Muscle of leg (tissue), 11 donors: ENCODE measurements around the gene GCSAM. TPM values are rescaled to one million over a fixed set of nuclear protein-coding genes. Genes with fewer than 3 reads are reported as not detected.
"Not testable (repeated sequence)": the region's sequence is repeated elsewhere in the genome, so short reads cannot be mapped to it uniquely, and the experiment has no call there.

Experiments
- DNase-seq: peaks from one replicate; pipeline ENCODE4 v3.0.0; 2013
- H3K27ac ChIP-seq: one replicate; pipeline ENCODE4 v1.5.1; 2013; ENCODE audit warnings: mild to moderate bottlenecking, low read length, control low read depth
- H3K27me3 ChIP-seq: one replicate; pipeline ENCODE4 v1.6.1; 2013; ENCODE audit warnings: low read length; ENCODE audit not compliant: control insufficient read depth, insufficient read depth
- H3K36me3 ChIP-seq: one replicate; pipeline ENCODE4 v1.6.1; 2013; ENCODE audit warnings: low read length; ENCODE audit not compliant: control insufficient read depth, insufficient read depth
- H3K4me1 ChIP-seq: one replicate; pipeline ENCODE4 v1.6.1; 2013; ENCODE audit warnings: low read length; ENCODE audit not compliant: control insufficient read depth, insufficient read depth
- H3K4me3 ChIP-seq: one replicate; pipeline ENCODE4 v1.5.1; 2013; ENCODE audit warnings: low read length, control low read depth
- H3K9me3 ChIP-seq: replicated peaks from 2 replicates; pipeline ENCODE4 v1.6.1; 2013; ENCODE audit warnings: low read depth, low read length; ENCODE audit not compliant: control insufficient read depth
- WGBS: methylation state at CpG from one replicate; pipeline ENCODE4 v1.1.5; 2013; ENCODE audit warnings: missing lambda C conversion rate; ENCODE audit not compliant: insufficient coverage; 5-methylcytosine and 5-hydroxymethylcytosine counted together
- polyA plus RNA-seq, 8 donors: library from polyadenylated mRNA; unstranded; fragments of 120-200 nt; gene quantifications; one replicate each; pipeline versions ENCODE4 v1.2.1 to v1.2.3, GENCODE V29; 2013; ENCODE audit warnings: inconsistent platforms in 1 of 8, low replicate concordance in 1 of 8; ENCODE audit not compliant: insufficient read length in 8 of 8, insufficient read depth in 1 of 8
- total RNA-seq: library from RNA; stranded (reverse); fragments of 120-200 nt; gene quantifications from one replicate; pipeline ENCODE4 v1.2.4, GENCODE V29; 2013

Gene GCSAM
- total and polyA plus RNA-seq, 9 donors = 0.31 to 1.8 (median 0.85) TPM

DNA sequence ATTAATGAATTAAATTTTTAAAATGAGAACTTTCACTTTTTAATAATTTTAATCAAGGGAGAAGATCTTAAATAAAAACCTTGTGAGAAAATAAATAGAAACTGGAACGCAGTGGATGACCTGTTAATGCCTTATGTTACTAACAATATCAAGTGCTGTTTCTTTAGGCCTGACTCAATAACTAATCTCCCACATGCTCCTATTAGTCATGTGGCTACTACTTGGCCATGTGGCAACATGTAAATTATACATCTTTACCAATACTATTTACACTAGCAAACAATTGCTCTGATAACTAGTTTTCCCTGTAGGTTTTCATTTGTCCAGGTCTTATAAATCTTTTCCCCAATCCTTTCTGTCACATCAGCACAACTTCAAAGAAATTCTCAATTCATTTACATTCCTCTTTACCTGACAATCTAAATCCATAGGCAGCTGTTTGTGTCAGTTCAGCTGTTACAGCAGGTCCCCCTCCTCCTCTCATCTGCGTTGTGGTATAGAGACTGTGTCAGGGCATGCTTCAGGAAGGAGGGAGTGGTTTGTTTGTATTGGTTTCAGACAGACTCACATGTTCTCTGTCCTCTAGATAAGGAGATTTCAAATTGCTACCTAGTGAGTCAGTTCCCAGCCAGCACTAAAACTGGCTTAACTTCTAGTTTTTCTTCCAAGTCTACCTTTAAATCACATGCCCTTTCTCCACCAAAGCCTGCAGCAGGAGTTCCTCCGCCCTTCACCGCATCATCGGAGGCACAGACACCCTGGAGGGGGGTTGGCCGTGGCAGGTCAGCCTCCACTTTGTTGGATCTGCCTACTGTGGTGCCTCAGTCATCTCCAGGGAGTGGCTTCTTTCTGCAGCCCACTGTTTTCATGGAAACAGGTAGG is 58.2 kb downstream of the GCSAM start:
- Histone ChIP-seq H3K4me3 (no peak overlapping the region), H3K9me3 (no peaks in the 10 kb centered on the region), H3K36me3 (no peaks in the 10 kb centered on the region), H3K4me1 (peaks cover 2% of the 10 kb centered on the region), H3K27me3 (peaks cover 2% of the 10 kb centered on the region), H3K27ac (no peak overlapping the region)
- WGBS = 49% methylated on average over 4 of the region's 6 CpGs
- DNase-seq = no peak

DNA sequence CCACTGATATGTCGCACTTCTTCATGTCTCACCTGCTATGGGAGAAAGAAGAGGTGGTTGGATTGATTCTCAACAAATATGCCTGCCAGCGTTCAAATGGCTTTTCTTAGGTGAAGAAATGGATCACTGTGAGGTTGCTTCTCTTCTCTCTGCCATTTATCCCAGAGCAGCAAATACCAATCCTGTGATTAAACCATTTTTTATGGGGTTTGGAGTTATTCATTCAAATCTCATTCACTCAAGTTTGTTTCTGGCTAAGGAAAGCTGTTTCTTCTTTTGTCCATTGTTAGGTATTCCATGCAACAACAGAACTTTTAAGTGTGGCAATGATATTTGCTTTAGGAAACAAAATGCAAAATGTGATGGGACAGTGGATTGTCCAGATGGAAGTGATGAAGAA is 59.0 kb downstream of the GCSAM start:
- WGBS = 80% methylated on average over 1 of the region's 2 CpGs

DNA sequence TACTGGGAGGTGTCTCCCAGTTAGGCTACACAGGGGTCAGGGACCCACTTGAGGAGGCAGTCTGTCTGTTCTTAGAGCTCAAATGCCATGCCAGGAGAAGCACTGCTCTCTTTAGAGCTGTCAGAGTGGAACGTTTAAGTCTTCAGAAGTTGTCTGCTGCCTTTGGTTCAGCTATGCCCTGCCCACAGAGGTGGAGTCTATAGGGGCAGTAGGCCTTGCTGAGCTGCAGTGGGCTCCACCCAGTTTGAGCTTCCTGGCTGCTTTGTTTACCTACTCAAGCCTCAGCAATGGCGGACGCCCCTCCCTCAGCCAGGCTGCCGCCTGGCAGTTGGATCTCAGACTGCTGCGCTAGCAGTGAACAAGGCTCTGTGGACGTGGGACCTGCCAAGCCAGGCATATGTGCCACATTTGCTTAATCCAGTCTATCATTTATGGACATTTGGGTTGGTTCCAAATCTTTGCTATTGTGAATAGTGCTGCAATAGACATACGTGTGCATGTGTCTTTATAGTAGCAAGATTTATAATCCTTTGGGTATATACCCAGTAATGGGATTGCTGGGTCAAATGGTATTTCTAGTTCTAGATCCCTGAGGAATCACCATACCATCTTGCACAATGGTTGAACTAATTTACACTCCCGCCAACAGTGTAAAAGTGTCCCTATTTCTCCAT is 60.5 kb downstream of the GCSAM start:
- not testable (repeated sequence) for H3K27ac ChIP-seq, H3K4me1 ChIP-seq, DNase-seq, H3K4me3 ChIP-seq, H3K27me3 ChIP-seq, H3K36me3 ChIP-seq, H3K9me3 ChIP-seq
- WGBS = 89% methylated on average over 6 of the region's 8 CpGs

More for the DNA sequence above, 59.0 kb downstream of the GCSAM start:
- H3K27ac ChIP-seq = no peak overlapping the region
- DNase-seq = no peak
- H3K4me3 ChIP-seq = no peak overlapping the region
- no peaks in the 10 kb centered on the region for H3K9me3 ChIP-seq
- peaks cover 2% of the 10 kb centered on the region for H3K27me3 ChIP-seq
- H3K4me1 ChIP-seq = peaks cover 2% of the 10 kb centered on the region
- H3K36me3 ChIP-seq = no peaks in the 10 kb centered on the region

Other genes starting within 250 kb of the GCSAM start
- gene ABHD10, start 154.2 kb downstream of the GCSAM start, total RNA-seq = 27.0 TPM
- gene ABHD10, start 154.2 kb downstream of the GCSAM start, polyA plus RNA-seq = 10 to 100 TPM; 21.0 to 25.9 (median 22.8) TPM
- 3.5 TPM for gene TAGLN3, start 134.3 kb downstream of the GCSAM start, total RNA-seq
- 1 to 10 TPM; 3.1 to 6.4 (median 3.6) TPM for gene TAGLN3, start 134.3 kb downstream of the GCSAM start, polyA plus RNA-seq
- gene TMPRSS7, start 98.5 kb downstream of the GCSAM start, total RNA-seq = not detected
- gene TMPRSS7, start 98.5 kb downstream of the GCSAM start, polyA plus RNA-seq = under 1 TPM in 1 of 8 donors, not detected in 7; 0.09 TPM
- gene C3orf52, start 46.9 kb downstream of the GCSAM start, total RNA-seq = 5.7 TPM
- 1 to 10 TPM; 4.4 to 8.1 (median 5.5) TPM for gene C3orf52, start 46.9 kb downstream of the GCSAM start, polyA plus RNA-seq
- 1.2 TPM for gene SLC9C1, start 161.0 kb upstream of the GCSAM start, total RNA-seq
- under 1 TPM; 0.06 to 0.54 (median 0.28) TPM for gene SLC9C1, start 161.0 kb upstream of the GCSAM start, polyA plus RNA-seq
- gene CD200, start 199.9 kb upstream of the GCSAM start, total RNA-seq = 7.5 TPM
- 10 to 100 TPM in 7 of 8 donors, 1 to 10 TPM in 1; 9.5 to 19.5 (median 13.8) TPM for gene CD200, start 199.9 kb upstream of the GCSAM start, polyA plus RNA-seq